Endodermal cell (in vitro differentiated cells): ENCODE measurements around the gene NIM1K. TPM values are rescaled to one million over a fixed set of nuclear protein-coding genes. Genes with fewer than 3 reads are reported as not detected.

ENCODE experiments used
- DNase-seq: peaks from one replicate; pipeline ENCODE4 v3.0.0-alpha.2; 2017
- H3K27ac ChIP-seq: 2 replicates; pipeline ENCODE4 v1.5.1; 2013; ENCODE audit warnings: mild to moderate bottlenecking, low read depth, low read length, moderate library complexity
- H3K27me3 ChIP-seq: 2 replicates; pipeline ENCODE4 v1.6.1; 2013; ENCODE audit warnings: mild to moderate bottlenecking, low read length, moderate library complexity; ENCODE audit not compliant: insufficient read depth, control insufficient read depth, poor library complexity, severe bottlenecking
- H3K36me3 ChIP-seq: 2 replicates; pipeline ENCODE4 v1.7.0; 2013; ENCODE audit warnings: mild to moderate bottlenecking, low read length, moderate library complexity; ENCODE audit not compliant: control insufficient read depth, insufficient read depth
- H3K4me1 ChIP-seq: one replicate; pipeline ENCODE4 v1.7.0; 2013; ENCODE audit warnings: low read length; ENCODE audit not compliant: control insufficient read depth, insufficient read depth
- H3K4me3 ChIP-seq: 2 replicates; pipeline ENCODE4 v1.5.1; 2013; ENCODE audit warnings: mild to moderate bottlenecking, low read length, moderate library complexity
- H3K9ac ChIP-seq: 2 replicates; pipeline ENCODE4 v1.6.1; 2013; ENCODE audit warnings: mild to moderate bottlenecking, low read length, moderate library complexity; ENCODE audit not compliant: poor library complexity, severe bottlenecking; ENCODE audit errors: extremely low read depth
- H3K9me3 ChIP-seq: 2 replicates; pipeline ENCODE4 v1.6.1; 2013; ENCODE audit warnings: mild to moderate bottlenecking, low read length, moderate library complexity; ENCODE audit not compliant: control insufficient read depth
- H3K27ac Mint-ChIP-seq: 2 replicates; pipeline ENCODE4 v1.8.0; 2020; ENCODE audit warnings: mixed read lengths
- H3K27me3 Mint-ChIP-seq: 2 replicates; pipeline ENCODE4 v1.8.0; 2021; ENCODE audit warnings: mild to moderate bottlenecking, mixed read lengths; ENCODE audit not compliant: insufficient read depth
- H3K36me3 Mint-ChIP-seq: 2 replicates; pipeline ENCODE4 v1.8.0; 2020; ENCODE audit warnings: low read depth, mixed read lengths
- H3K4me1 Mint-ChIP-seq: 2 replicates; pipeline ENCODE4 v1.8.0; 2020; ENCODE audit warnings: mixed read lengths
- H3K4me3 Mint-ChIP-seq: 2 replicates; pipeline ENCODE4 v1.8.0; 2020; ENCODE audit warnings: mild to moderate bottlenecking, moderate library complexity, mixed read lengths
- H3K9me3 Mint-ChIP-seq: 2 replicates; pipeline ENCODE4 v1.8.0; 2020; ENCODE audit warnings: mild to moderate bottlenecking, mixed read lengths
- CTCF ChIP-seq: fragments of 200-600 bp; sonication (generic); conservative IDR thresholded peaks from 2 replicates; pipeline ENCODE4 v1.5.0; 2021; ENCODE audit warnings: antibody characterized with exemption, mild to moderate bottlenecking
- WGBS, 2 experiments: methylation state at CpG; one replicate each; pipeline versions ENCODE4 v1.1.5 to v1.1.7; 2013; ENCODE audit warnings: missing lambda C conversion rate in 2 of 2, mixed read lengths in 1 of 2; ENCODE audit not compliant: insufficient coverage in 1 of 2, insufficient read length in 1 of 2; 5-methylcytosine and 5-hydroxymethylcytosine counted together
- total RNA-seq, 2 donors: library from RNA; stranded (reverse); fragmentation: NEBNext Ultra II Directional in 1 of 2; extraction: Animal tissue kit (Norgen Biotek cat#: 25700) in 1 of 2; gene quantifications; 2 replicates in 1 of 2; 3 replicates in 1 of 2; pipeline ENCODE4 v1.2.1, GENCODE V29; 2021

NIM1K gene
- total RNA-seq, 2 donors from 2014 or later: not detected

GRCh38 chr5:43301653-43302091 is 109.6 kb downstream of the NIM1K start:
- DNase-seq: no peak
- no peaks in the 10 kb centered on the region for H3K27me3 ChIP-seq
- no peaks in the 10 kb centered on the region for H3K9me3 ChIP-seq
- Mint-ChIP-seq H3K27me3 (no peaks in the 10 kb centered on the region), H3K36me3 (peaks cover 62% of the 10 kb centered on the region), H3K4me3 (no peak overlapping the region), H3K4me1 (peaks cover 2% of the 10 kb centered on the region), H3K9me3 (no peaks in the 10 kb centered on the region), H3K27ac (no peak overlapping the region)
- 86 to 100% methylated on average over 1 to 3 of the region's 3 CpGs for WGBS, 2 experiments
- H3K27ac ChIP-seq: peak overlapping the region; percentile 6
- H3K4me3 ChIP-seq: no peak overlapping the region
- H3K4me1 ChIP-seq: no peaks in the 10 kb centered on the region
- no peak for TF ChIP-seq CTCF
- H3K9ac ChIP-seq: no peak overlapping the region
- peaks cover 79% of the 10 kb centered on the region for H3K36me3 ChIP-seq

- no peaks in the 10 kb centered on the region for H3K4me1 ChIP-seq
- H3K9me3 ChIP-seq: no peaks in the 10 kb centered on the region
- peaks cover 76% of the 10 kb centered on the region for H3K36me3 ChIP-seq
- Mint-ChIP-seq H3K36me3 (peaks cover 56% of the 10 kb centered on the region), H3K4me3 (no peak overlapping the region), H3K27ac (no peak overlapping the region), H3K9me3 (no peaks in the 10 kb centered on the region), H3K27me3 (no peaks in the 10 kb centered on the region), H3K4me1 (peaks cover 2% of the 10 kb centered on the region)
- DNase-seq: no peak
- WGBS, 2 experiments: 97 to 100% methylated on average over 3 of the region's 3 CpGs
- no peak overlapping the region for H3K4me3 ChIP-seq
- no peaks in the 10 kb centered on the region for H3K27me3 ChIP-seq
- H3K27ac ChIP-seq: no peak overlapping the region
- H3K9ac ChIP-seq: no peak overlapping the region
- TF ChIP-seq CTCF: no peak
Observed at GRCh38 chr5:43302481-43302880, 110.5 kb downstream of the NIM1K start.

GRCh38 chr5:43303242-43303641 is 111.2 kb downstream of the NIM1K start:
- Histone ChIP-seq H3K9me3 (no peaks in the 10 kb centered on the region), H3K4me3 (peak overlapping the region; percentile 7), H3K27ac (no peak overlapping the region), H3K9ac (no peak overlapping the region), H3K4me1 (no peaks in the 10 kb centered on the region), H3K36me3 (peaks cover 76% of the 10 kb centered on the region), H3K27me3 (no peaks in the 10 kb centered on the region)
- Mint-ChIP-seq H3K36me3 (peaks cover 51% of the 10 kb centered on the region), H3K9me3 (no peaks in the 10 kb centered on the region), H3K4me1 (peaks cover 4% of the 10 kb centered on the region), H3K4me3 (no peak overlapping the region), H3K27ac (no peak overlapping the region), H3K27me3 (no peaks in the 10 kb centered on the region)
- TF ChIP-seq CTCF: no peak
- no peak for DNase-seq
- 73 to 93% methylated on average over 4 of the region's 4 CpGs for WGBS, 2 experiments
